ENCODE measurements around the gene STRAP. TPM values are rescaled to one million over a fixed set of nuclear protein-coding genes. Genes with fewer than 3 reads are reported as not detected.

STRAP gene
- total and polyA plus RNA-seq, 2 of the 13 experiments (the other 11 are each of a cell fraction or from before 2014, with no cell fraction given): 66.9 to 118 TPM

DNA sequence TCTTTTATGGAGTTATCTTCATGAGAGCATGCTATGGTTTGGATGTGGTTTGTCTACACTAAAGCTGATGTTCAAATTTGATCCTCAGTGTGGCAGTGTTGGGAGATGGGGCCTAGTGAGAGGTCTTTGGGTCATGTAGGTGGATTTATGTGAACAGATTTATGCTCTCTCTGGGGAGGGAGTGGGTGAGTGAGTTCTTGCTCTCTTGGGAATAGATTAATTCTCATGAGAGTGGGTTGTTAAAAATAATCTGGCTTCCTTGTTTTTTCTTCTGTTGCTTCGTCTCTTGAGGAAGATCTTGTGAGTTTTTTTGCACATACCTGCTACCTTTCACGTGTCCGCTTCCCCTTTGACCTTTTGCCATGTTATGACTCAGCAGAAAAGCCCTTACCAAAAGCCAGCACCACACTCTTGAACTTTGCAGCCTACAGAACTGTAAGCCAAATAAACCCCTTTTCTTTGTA, 49.4 kb downstream of the STRAP start (continued):
- peak; percentile 84 for TF ChIP-seq MAFG (CRISPR knock-in tag; IDR thresholded peaks at IDR 0.05)
- TF ChIP-seq TMF1 (CRISPR knock-in tag; IDR thresholded peaks at IDR 0.05; ENCODE audit: low read depth): no peak
- TF ChIP-seq NFE2 (CRISPR knock-in tag; IDR thresholded peaks at IDR 0.05): 0 out of 2 replicates have a peak, but pooled peaks have one; percentile 59
- TF ChIP-seq ETV6 (CRISPR knock-in tag; conservative IDR thresholded peaks at IDR 0.05): no peak
- no peak for TF ChIP-seq ZNF224 (CRISPR knock-in tag; IDR thresholded peaks at IDR 0.05)
- no peak for TF ChIP-seq NFYC (CRISPR knock-in tag; IDR thresholded peaks at IDR 0.05)
- TF ChIP-seq ZNF430 (CRISPR knock-in tag; IDR thresholded peaks at IDR 0.05): no peak
- TF ChIP-seq TEAD3 (CRISPR knock-in tag; optimal IDR thresholded peaks at IDR 0.05; ENCODE audit: borderline replicate concordance): peak; percentile 27
- TF ChIP-seq GATAD2A (CRISPR knock-in tag; IDR thresholded peaks at IDR 0.05): peak; percentile 37; the same call in 1 of the 2 replicates
- TF ChIP-seq SCMH1 (CRISPR knock-in tag; IDR thresholded peaks at IDR 0.05; ENCODE audit: borderline replicate concordance): no peak
- TF ChIP-seq ZNF3 (CRISPR knock-in tag; IDR thresholded peaks at IDR 0.05): no peak
- no peak for TF ChIP-seq NPAS2 (CRISPR knock-in tag; IDR thresholded peaks at IDR 0.05; ENCODE audit: borderline replicate concordance)
- peak; percentile 51; the same call in 1 of the 2 replicates for TF ChIP-seq GFI1 (CRISPR knock-in tag; IDR thresholded peaks at IDR 0.05; ENCODE audit: borderline replicate concordance)
- TF ChIP-seq, protein P1, sequence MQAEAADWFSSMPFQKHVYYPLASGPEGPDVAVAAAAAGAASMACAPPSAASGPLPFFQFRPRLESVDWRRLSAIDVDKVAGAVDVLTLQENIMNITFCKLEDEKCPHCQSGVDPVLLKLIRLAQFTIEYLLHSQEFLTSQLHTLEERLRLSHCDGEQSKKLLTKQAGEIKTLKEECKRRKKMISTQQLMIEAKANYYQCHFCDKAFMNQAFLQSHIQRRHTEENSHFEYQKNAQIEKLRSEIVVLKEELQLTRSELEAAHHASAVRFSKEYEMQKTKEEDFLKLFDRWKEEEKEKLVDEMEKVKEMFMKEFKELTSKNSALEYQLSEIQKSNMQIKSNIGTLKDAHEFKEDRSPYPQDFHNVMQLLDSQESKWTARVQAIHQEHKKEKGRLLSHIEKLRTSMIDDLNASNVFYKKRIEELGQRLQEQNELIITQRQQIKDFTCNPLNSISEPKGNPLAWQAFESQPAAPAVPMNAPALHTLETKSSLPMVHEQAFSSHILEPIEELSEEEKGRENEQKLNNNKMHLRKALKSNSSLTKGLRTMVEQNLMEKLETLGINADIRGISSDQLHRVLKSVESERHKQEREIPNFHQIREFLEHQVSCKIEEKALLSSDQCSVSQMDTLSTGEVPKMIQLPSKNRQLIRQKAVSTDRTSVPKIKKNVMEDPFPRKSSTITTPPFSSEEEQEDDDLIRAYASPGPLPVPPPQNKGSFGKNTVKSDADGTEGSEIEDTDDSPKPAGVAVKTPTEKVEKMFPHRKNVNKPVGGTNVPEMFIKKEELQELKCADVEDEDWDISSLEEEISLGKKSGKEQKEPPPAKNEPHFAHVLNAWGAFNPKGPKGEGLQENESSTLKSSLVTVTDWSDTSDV (CRISPR knock-in tag; IDR thresholded peaks at IDR 0.05): no peak
- no peak for TF ChIP-seq ZNF605 (CRISPR knock-in tag; IDR thresholded peaks at IDR 0.05)
- TF ChIP-seq, protein P2, sequence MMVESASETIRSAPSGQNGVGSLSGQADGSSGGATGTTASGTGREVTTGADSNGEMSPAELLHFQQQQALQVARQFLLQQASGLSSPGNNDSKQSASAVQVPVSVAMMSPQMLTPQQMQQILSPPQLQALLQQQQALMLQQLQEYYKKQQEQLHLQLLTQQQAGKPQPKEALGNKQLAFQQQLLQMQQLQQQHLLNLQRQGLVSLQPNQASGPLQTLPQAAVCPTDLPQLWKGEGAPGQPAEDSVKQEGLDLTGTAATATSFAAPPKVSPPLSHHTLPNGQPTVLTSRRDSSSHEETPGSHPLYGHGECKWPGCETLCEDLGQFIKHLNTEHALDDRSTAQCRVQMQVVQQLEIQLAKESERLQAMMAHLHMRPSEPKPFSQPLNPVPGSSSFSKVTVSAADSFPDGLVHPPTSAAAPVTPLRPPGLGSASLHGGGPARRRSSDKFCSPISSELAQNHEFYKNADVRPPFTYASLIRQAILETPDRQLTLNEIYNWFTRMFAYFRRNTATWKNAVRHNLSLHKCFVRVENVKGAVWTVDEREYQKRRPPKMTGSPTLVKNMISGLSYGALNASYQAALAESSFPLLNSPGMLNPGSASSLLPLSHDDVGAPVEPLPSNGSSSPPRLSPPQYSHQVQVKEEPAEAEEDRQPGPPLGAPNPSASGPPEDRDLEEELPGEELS (CRISPR knock-in tag; IDR thresholded peaks at IDR 0.05): no peak
- no peak for TF ChIP-seq ZNF44 (CRISPR knock-in tag; IDR thresholded peaks at IDR 0.05)
- TF ChIP-seq NR2F1 (CRISPR knock-in tag; IDR thresholded peaks at IDR 0.05): peak; percentile 45 to 84; a peak in 2 of 4 replicates
- no peak for TF ChIP-seq KLF16 (CRISPR knock-in tag; IDR thresholded peaks at IDR 0.05)
- no peak for TF ChIP-seq HNRNPL (IDR thresholded peaks at IDR 0.05; ENCODE audit: low read depth, low read length)
- TF ChIP-seq ATF1 (CRISPR knock-in tag; IDR thresholded peaks at IDR 0.05): no peak
- TF ChIP-seq, protein P3, sequence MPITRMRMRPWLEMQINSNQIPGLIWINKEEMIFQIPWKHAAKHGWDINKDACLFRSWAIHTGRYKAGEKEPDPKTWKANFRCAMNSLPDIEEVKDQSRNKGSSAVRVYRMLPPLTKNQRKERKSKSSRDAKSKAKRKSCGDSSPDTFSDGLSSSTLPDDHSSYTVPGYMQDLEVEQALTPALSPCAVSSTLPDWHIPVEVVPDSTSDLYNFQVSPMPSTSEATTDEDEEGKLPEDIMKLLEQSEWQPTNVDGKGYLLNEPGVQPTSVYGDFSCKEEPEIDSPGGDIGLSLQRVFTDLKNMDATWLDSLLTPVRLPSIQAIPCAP (CRISPR knock-in tag; IDR thresholded peaks at IDR 0.05; ENCODE audit: low read depth): no peak
- TF ChIP-seq HNF4A (CRISPR knock-in tag; IDR thresholded peaks at IDR 0.05): peak; percentile 23; the same call in 1 of the 2 replicates
- no peak for TF ChIP-seq HDAC6 (IDR thresholded peaks at IDR 0.05; ENCODE audit: low read depth, low read length)
- TF ChIP-seq, protein P4, sequence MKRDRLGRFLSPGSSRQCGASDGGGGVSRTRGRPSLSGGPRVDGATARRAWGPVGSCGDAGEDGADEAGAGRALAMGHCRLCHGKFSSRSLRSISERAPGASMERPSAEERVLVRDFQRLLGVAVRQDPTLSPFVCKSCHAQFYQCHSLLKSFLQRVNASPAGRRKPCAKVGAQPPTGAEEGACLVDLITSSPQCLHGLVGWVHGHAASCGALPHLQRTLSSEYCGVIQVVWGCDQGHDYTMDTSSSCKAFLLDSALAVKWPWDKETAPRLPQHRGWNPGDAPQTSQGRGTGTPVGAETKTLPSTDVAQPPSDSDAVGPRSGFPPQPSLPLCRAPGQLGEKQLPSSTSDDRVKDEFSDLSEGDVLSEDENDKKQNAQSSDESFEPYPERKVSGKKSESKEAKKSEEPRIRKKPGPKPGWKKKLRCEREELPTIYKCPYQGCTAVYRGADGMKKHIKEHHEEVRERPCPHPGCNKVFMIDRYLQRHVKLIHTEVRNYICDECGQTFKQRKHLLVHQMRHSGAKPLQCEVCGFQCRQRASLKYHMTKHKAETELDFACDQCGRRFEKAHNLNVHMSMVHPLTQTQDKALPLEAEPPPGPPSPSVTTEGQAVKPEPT (CRISPR knock-in tag; IDR thresholded peaks at IDR 0.05; ENCODE audit: low read depth): no peak

Measured in HepG2 (cell line).